GM12878 (cell line): Measurements from ENCODE around the gene FHL1. TPM values are rescaled to one million over a fixed set of nuclear protein-coding genes. Genes with fewer than 3 reads are reported as not detected.

ENCODE experiments used
- ATAC-seq: fragments of 200-7000 bp; cut with Tn5 transposase; 3 replicates; pipeline ENCODE4 v1.9.1; 2020; ENCODE audit warnings: mild to moderate bottlenecking, moderate library complexity
- BruUV-seq: library from RNA; stranded (reverse); fragments of 400-500 nt; replicated peaks from 2 replicates; lab custom pipeline; 2021; lab: Mats Ljungman, UMichigan
- CTCF ChIA-PET: fragments of 300-600 bp; sonication (Branson Sonifier 250); formaldehyde crosslinking; extraction: SDS; loops from one replicate; lab custom pipeline; 2021; ENCODE audit warnings: inconsistent platforms; lab: Yijun Ruan, JAX
- POLR2A ChIA-PET: fragments of 350-600 bp; formaldehyde crosslinking; extraction: SDS; loops from one replicate; lab custom pipeline; 2021; ENCODE audit warnings: inconsistent platforms; lab: Charles Lee
- RAD21 ChIA-PET: fragments of 300-600 bp; sonication (Branson Sonifier 250); formaldehyde crosslinking; loops from one replicate; lab custom pipeline; 2023; ENCODE audit warnings: antibody characterized with exemption; ENCODE audit not compliant: unreplicated experiment; lab: Charles Lee
- SMC1A ChIA-PET: fragments of 300-600 bp; sonication (Branson Sonifier 250); formaldehyde crosslinking; loops from one replicate; lab custom pipeline; 2023; ENCODE audit not compliant: unreplicated experiment, uncharacterized antibody; lab: Charles Lee
- DNase-seq: peaks from one replicate; pipeline ENCODE4 v3.0.0-alpha.2; 2011; ENCODE audit warnings: low read depth, low spot score
- FAIRE-seq: peaks from 3 replicates; lab custom pipeline; 2011; peaks lifted over from hg19 to GRCh38; lab: Jason Lieb, UNC
- H2AFZ ChIP-seq: 2 replicates; pipeline ENCODE4 v1.6.0; 2011; ENCODE audit warnings: low read depth, low read length, control low read depth; ENCODE audit not compliant: control insufficient read depth
- H3K27ac ChIP-seq: 2 replicates; pipeline ENCODE4 v1.5.1; 2011; ENCODE audit warnings: control low read depth; ENCODE audit not compliant: control insufficient read depth, insufficient read depth
- H3K27me3 ChIP-seq, 2 experiments: replicated peaks in 1 of 2; 2 replicates each; pipeline versions ENCODE4 v1.6.0 to v1.6.1; 2011; ENCODE audit warnings: low read length in 1 of 2; ENCODE audit not compliant: control insufficient read depth in 2 of 2, insufficient read depth in 2 of 2
- H3K36me3 ChIP-seq, 2 experiments: 2 replicates each; pipeline ENCODE4 v1.5.1; 2011; ENCODE audit warnings: low read length in 1 of 2; ENCODE audit not compliant: control insufficient read depth in 2 of 2, insufficient read depth in 2 of 2
- H3K4me1 ChIP-seq: 2 replicates; pipeline ENCODE4 v1.6.1; 2011; ENCODE audit warnings: mild to moderate bottlenecking, low read length, moderate library complexity, mixed read lengths; ENCODE audit not compliant: control insufficient read depth, insufficient read depth
- H3K4me2 ChIP-seq: 2 replicates; pipeline ENCODE4 v1.6.0; 2011; ENCODE audit warnings: control low read depth; ENCODE audit not compliant: control insufficient read depth, insufficient read depth
- H3K4me3 ChIP-seq: fragments of 200-600 bp; sonication (generic); 2 replicates; pipeline ENCODE4 v1.5.1; 2016
- H3K79me2 ChIP-seq: 2 replicates; pipeline ENCODE4 v1.6.0; 2011; ENCODE audit warnings: low read length; ENCODE audit not compliant: control insufficient read depth, insufficient read depth
- H3K9ac ChIP-seq: 2 replicates; pipeline ENCODE4 v1.8.0; 2011; ENCODE audit warnings: low read length, control low read depth, mixed read lengths; ENCODE audit not compliant: control insufficient read depth, insufficient read depth
- H3K9me3 ChIP-seq: replicated peaks from 3 replicates; pipeline ENCODE4 v1.5.1; 2011; ENCODE audit warnings: mild to moderate bottlenecking, low read length; ENCODE audit not compliant: control insufficient read depth, insufficient read depth
- H4K20me1 ChIP-seq: 2 replicates; pipeline ENCODE4 v1.6.0; 2011; ENCODE audit not compliant: control insufficient read depth, insufficient read depth
- BRCA1 ChIP-seq: IDR thresholded peaks from 2 replicates; pipeline ENCODE4 v1.6.1; 2011; ENCODE audit warnings: low read depth, low read length, improper control_type of control experiment
- CBX5 ChIP-seq: sonication (generic); IDR thresholded peaks from 2 replicates; pipeline ENCODE4 v1.6.1; 2016; ENCODE audit warnings: low read depth, moderate library complexity, mild to moderate bottlenecking, inconsistent platforms
- CHD2 ChIP-seq: IDR thresholded peaks from 2 replicates; pipeline ENCODE4 v1.6.1; 2011; ENCODE audit warnings: low read depth, low read length, improper control_type of control experiment, borderline replicate concordance
- FOXK2 ChIP-seq: fragments of 450-650 bp; IDR thresholded peaks from 2 replicates; pipeline ENCODE4 v1.6.1; 2017; ENCODE audit warnings: mild to moderate bottlenecking, moderate library complexity
- PML ChIP-seq: IDR thresholded peaks from 2 replicates; pipeline ENCODE4 v1.6.1; 2012; ENCODE audit warnings: low read length, inconsistent platforms
- RBBP5 ChIP-seq: fragments of 200-600 bp; sonication (generic); conservative IDR thresholded peaks from 2 replicates; pipeline ENCODE4 v1.6.1; 2016
- STAT1 ChIP-seq: fragments of 450-650 bp; conservative IDR thresholded peaks from 2 replicates; pipeline ENCODE4 v1.6.1; 2014; ENCODE audit warnings: antibody characterized with exemption, mild to moderate bottlenecking
- ZSCAN29 ChIP-seq: fragments of 450-650 bp; IDR thresholded peaks from 2 replicates; pipeline ENCODE4 v1.6.1; 2017; ENCODE audit warnings: mild to moderate bottlenecking, moderate library complexity
- WGBS: methylation state at CpG from one replicate; pipeline ENCODE4 v1.1.6; 2016; ENCODE audit warnings: low lambda C conversion rate; ENCODE audit not compliant: insufficient replicate concordance, insufficient coverage; ENCODE audit errors: missing lambda C conversion rate; 5-methylcytosine and 5-hydroxymethylcytosine counted together
- in situ Hi-C: fragments of 300-500 bp; cut with MboI; formaldehyde crosslinking; loops from 9 replicates; pipeline ENCODE4 v1.14.3; 2018; ENCODE audit warnings: mixed read lengths
- intact Hi-C: fragments of 100-400 bp; cut with micrococcal nuclease; formaldehyde crosslinking; loops from one replicate; pipeline ENCODE4 v1.14.2; 2022; ENCODE audit not compliant: unreplicated experiment
- polyA plus RNA-seq, 11 experiments: library from polyadenylated mRNA; depleted of rRNA in 4 of 11; unstranded in 6 of 11; stranded (reverse) in 5 of 11; fragments of >200 nt; fragmentation: Nextera tagmentation in 4 of 11; fragmentation: Illumina TruSeq in 1 of 11; extraction: Ambion mirVana in 4 of 11; extraction: Trizol in 1 of 11; gene quantifications; 1 replicate in 1 of 11; 2 replicates in 10 of 11; pipeline versions ENCODE4 v1.2.1 to v1.2.3, GENCODE V29; 2011 to 2016; ENCODE audit warnings: inconsistent platforms in 2 of 11, missing spikeins in 2 of 11, low read depth in 1 of 11
- total RNA-seq, 4 experiments: library from RNA; depleted of rRNA in 3 of 4; stranded (reverse); fragments of >200 nt in 3 of 4; fragmentation: Illumina TruSeq in 1 of 4; extraction: Trizol in 1 of 4; gene quantifications; 2 replicates each; pipeline versions ENCODE4 v1.2.1 to v1.2.3, GENCODE V29; 2013 to 2021
- TF ChIP-seq, protein P1 (sequence below): IDR thresholded peaks from 2 replicates; pipeline ENCODE4 v1.6.1; 2011; ENCODE audit warnings: low read depth, mild to moderate bottlenecking, low read length, moderate library complexity, borderline replicate concordance; ENCODE audit errors: extremely low read depth
- TF ChIP-seq, protein P2 (sequence below): fragments of 450-650 bp; IDR thresholded peaks from 2 replicates; pipeline ENCODE4 v1.6.1; 2017; ENCODE audit warnings: mild to moderate bottlenecking, moderate library complexity
- TF ChIP-seq, protein P3 (sequence below): fragments of 450-650 bp; IDR thresholded peaks from 2 replicates; pipeline ENCODE4 v1.6.1; 2017; ENCODE audit warnings: mild to moderate bottlenecking, low read depth, inconsistent platforms; ENCODE audit not compliant: poor library complexity, severe bottlenecking
- TF ChIP-seq, protein P4 (sequence below): IDR thresholded peaks from 2 replicates; pipeline ENCODE4 v1.6.1; 2012; ENCODE audit warnings: mild to moderate bottlenecking, low read depth, low read length
- TF ChIP-seq, protein P5 (sequence below): IDR thresholded peaks from 2 replicates; pipeline ENCODE4 v1.6.1; 2011; ENCODE audit warnings: borderline replicate concordance, low read depth, mild to moderate bottlenecking, moderate library complexity, low read length; ENCODE audit not compliant: insufficient read depth, poor library complexity, severe bottlenecking

Gene FHL1
- total and polyA plus RNA-seq, 10 of the 15 experiments (the other 5 are each of a cell fraction or from before 2014, with no cell fraction given) = 0.13 to 0.59 (median 0.34) TPM; not detected in 1

DNA sequence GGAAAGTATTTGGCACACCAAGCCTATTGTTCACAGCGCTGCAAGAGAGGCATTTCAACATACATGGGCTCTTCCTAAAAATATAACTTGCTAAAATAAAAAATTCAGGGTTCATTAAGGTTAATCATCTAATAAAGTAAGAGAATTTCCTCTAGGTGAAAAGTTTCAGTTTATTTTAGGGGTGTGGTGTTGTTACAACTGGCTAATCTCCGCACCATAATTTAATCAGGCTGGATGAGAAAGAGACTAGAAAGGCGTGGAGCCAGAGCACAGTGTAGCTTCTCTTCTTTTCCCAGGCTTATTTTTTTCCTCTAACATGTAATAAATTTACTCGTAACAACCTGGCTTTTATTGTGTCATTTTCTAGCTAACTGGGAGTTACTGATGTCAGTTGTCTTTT, 47.9 kb downstream of the FHL1 start:
- H3K27me3 ChIP-seq = no peaks in the 10 kb centered on the region; a peak in 1 of 4 replicates
- in situ Hi-C loops = no loop called here
- no peak overlapping the region for H3K27ac ChIP-seq
- no peak overlapping the region for H2AFZ ChIP-seq
- no peaks in the 10 kb centered on the region for H4K20me1 ChIP-seq
- DNase-seq = no peak
- ChIA-PET CTCF (no interaction called here), RAD21 (no interaction called here), SMC1A (no interaction called here), POLR2A (no interaction called here)
- no peak for FAIRE-seq
- no peak overlapping the region for H3K9ac ChIP-seq
- intact Hi-C loops = no loop called here
- ATAC-seq = no peak
- H3K4me1 ChIP-seq = no peaks in the 10 kb centered on the region
- no peak overlapping the region for H3K4me3 ChIP-seq
- H3K36me3 ChIP-seq = no peaks in the 10 kb centered on the region
- no peaks in the 10 kb centered on the region for H3K79me2 ChIP-seq
- no peaks in the 10 kb centered on the region for H3K9me3 ChIP-seq
- BruUV-seq = no TSS peak
- WGBS = 56% methylated on average over 4 of the region's 4 CpGs
- no peak overlapping the region for H3K4me2 ChIP-seq
- TF ChIP-seq, protein P1, sequence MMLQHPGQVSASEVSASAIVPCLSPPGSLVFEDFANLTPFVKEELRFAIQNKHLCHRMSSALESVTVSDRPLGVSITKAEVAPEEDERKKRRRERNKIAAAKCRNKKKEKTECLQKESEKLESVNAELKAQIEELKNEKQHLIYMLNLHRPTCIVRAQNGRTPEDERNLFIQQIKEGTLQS = no peak
- no peak for TF ChIP-seq STAT1
- TF ChIP-seq, protein P2, sequence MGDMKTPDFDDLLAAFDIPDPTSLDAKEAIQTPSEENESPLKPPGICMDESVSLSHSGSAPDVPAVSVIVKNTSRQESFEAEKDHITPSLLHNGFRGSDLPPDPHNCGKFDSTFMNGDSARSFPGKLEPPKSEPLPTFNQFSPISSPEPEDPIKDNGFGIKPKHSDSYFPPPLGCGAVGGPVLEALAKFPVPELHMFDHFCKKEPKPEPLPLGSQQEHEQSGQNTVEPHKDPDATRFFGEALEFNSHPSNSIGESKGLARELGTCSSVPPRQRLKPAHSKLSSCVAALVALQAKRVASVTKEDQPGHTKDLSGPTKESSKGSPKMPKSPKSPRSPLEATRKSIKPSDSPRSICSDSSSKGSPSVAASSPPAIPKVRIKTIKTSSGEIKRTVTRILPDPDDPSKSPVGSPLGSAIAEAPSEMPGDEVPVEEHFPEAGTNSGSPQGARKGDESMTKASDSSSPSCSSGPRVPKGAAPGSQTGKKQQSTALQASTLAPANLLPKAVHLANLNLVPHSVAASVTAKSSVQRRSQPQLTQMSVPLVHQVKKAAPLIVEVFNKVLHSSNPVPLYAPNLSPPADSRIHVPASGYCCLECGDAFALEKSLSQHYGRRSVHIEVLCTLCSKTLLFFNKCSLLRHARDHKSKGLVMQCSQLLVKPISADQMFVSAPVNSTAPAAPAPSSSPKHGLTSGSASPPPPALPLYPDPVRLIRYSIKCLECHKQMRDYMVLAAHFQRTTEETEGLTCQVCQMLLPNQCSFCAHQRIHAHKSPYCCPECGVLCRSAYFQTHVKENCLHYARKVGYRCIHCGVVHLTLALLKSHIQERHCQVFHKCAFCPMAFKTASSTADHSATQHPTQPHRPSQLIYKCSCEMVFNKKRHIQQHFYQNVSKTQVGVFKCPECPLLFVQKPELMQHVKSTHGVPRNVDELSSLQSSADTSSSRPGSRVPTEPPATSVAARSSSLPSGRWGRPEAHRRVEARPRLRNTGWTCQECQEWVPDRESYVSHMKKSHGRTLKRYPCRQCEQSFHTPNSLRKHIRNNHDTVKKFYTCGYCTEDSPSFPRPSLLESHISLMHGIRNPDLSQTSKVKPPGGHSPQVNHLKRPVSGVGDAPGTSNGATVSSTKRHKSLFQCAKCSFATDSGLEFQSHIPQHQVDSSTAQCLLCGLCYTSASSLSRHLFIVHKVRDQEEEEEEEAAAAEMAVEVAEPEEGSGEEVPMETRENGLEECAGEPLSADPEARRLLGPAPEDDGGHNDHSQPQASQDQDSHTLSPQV = no peak
- TF ChIP-seq, protein P3, sequence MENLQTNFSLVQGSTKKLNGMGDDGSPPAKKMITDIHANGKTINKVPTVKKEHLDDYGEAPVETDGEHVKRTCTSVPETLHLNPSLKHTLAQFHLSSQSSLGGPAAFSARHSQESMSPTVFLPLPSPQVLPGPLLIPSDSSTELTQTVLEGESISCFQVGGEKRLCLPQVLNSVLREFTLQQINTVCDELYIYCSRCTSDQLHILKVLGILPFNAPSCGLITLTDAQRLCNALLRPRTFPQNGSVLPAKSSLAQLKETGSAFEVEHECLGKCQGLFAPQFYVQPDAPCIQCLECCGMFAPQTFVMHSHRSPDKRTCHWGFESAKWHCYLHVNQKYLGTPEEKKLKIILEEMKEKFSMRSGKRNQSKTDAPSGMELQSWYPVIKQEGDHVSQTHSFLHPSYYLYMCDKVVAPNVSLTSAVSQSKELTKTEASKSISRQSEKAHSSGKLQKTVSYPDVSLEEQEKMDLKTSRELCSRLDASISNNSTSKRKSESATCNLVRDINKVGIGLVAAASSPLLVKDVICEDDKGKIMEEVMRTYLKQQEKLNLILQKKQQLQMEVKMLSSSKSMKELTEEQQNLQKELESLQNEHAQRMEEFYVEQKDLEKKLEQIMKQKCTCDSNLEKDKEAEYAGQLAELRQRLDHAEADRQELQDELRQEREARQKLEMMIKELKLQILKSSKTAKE = no peak
- TF ChIP-seq, protein P4, sequence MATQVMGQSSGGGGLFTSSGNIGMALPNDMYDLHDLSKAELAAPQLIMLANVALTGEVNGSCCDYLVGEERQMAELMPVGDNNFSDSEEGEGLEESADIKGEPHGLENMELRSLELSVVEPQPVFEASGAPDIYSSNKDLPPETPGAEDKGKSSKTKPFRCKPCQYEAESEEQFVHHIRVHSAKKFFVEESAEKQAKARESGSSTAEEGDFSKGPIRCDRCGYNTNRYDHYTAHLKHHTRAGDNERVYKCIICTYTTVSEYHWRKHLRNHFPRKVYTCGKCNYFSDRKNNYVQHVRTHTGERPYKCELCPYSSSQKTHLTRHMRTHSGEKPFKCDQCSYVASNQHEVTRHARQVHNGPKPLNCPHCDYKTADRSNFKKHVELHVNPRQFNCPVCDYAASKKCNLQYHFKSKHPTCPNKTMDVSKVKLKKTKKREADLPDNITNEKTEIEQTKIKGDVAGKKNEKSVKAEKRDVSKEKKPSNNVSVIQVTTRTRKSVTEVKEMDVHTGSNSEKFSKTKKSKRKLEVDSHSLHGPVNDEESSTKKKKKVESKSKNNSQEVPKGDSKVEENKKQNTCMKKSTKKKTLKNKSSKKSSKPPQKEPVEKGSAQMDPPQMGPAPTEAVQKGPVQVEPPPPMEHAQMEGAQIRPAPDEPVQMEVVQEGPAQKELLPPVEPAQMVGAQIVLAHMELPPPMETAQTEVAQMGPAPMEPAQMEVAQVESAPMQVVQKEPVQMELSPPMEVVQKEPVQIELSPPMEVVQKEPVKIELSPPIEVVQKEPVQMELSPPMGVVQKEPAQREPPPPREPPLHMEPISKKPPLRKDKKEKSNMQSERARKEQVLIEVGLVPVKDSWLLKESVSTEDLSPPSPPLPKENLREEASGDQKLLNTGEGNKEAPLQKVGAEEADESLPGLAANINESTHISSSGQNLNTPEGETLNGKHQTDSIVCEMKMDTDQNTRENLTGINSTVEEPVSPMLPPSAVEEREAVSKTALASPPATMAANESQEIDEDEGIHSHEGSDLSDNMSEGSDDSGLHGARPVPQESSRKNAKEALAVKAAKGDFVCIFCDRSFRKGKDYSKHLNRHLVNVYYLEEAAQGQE = no peak
- TF ChIP-seq PML = no peak
- no peak for TF ChIP-seq CBX5
- TF ChIP-seq RBBP5 = no peak
- no peak for TF ChIP-seq FOXK2
- no peak for TF ChIP-seq ZSCAN29
- TF ChIP-seq BRCA1 = no peak
- TF ChIP-seq, protein P5, sequence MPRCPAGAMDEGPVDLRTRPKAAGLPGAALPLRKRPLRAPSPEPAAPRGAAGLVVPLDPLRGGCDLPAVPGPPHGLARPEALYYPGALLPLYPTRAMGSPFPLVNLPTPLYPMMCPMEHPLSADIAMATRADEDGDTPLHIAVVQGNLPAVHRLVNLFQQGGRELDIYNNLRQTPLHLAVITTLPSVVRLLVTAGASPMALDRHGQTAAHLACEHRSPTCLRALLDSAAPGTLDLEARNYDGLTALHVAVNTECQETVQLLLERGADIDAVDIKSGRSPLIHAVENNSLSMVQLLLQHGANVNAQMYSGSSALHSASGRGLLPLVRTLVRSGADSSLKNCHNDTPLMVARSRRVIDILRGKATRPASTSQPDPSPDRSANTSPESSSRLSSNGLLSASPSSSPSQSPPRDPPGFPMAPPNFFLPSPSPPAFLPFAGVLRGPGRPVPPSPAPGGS = no peak
- TF ChIP-seq CHD2 = no peak
